Measurements from ENCODE around the gene ITSN1. TPM values are rescaled to one million over a fixed set of nuclear protein-coding genes. Genes with fewer than 3 reads are reported as not detected.

ITSN1 gene
- total and polyA plus RNA-seq, 2 experiments from 2014 or later = 77.9 to 95.7 TPM

DNA sequence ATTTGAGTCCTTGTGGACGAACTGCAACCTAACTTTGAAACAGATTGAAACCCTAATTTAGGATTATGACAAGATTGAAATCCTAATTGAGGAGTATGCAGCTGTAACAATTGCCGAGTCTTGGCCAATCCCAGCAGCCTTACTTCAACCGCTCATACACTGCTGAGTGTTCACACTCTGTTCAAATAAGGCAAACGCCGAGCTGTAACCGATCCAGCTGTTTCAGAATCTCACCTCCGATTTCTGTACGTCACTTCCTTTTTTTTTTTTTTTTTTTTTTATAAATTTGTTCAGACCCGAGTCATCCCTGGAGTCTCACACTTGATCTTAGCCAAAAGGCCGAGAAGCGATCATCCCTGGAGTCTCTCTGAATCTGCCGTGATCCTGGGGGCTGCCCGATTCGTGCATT, 295.6 kb downstream of the ITSN1 start (continued):
- TF ChIP-seq, protein P1, sequence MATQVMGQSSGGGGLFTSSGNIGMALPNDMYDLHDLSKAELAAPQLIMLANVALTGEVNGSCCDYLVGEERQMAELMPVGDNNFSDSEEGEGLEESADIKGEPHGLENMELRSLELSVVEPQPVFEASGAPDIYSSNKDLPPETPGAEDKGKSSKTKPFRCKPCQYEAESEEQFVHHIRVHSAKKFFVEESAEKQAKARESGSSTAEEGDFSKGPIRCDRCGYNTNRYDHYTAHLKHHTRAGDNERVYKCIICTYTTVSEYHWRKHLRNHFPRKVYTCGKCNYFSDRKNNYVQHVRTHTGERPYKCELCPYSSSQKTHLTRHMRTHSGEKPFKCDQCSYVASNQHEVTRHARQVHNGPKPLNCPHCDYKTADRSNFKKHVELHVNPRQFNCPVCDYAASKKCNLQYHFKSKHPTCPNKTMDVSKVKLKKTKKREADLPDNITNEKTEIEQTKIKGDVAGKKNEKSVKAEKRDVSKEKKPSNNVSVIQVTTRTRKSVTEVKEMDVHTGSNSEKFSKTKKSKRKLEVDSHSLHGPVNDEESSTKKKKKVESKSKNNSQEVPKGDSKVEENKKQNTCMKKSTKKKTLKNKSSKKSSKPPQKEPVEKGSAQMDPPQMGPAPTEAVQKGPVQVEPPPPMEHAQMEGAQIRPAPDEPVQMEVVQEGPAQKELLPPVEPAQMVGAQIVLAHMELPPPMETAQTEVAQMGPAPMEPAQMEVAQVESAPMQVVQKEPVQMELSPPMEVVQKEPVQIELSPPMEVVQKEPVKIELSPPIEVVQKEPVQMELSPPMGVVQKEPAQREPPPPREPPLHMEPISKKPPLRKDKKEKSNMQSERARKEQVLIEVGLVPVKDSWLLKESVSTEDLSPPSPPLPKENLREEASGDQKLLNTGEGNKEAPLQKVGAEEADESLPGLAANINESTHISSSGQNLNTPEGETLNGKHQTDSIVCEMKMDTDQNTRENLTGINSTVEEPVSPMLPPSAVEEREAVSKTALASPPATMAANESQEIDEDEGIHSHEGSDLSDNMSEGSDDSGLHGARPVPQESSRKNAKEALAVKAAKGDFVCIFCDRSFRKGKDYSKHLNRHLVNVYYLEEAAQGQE (IDR thresholded peaks at IDR 0.05; ENCODE audit: unreplicated experiment) = no peak
- TF ChIP-seq ZNF331 (CRISPR knock-in tag; IDR thresholded peaks at IDR 0.05; ENCODE audit: low read depth) = no peak
- TF ChIP-seq CREB1 (CRISPR knock-in tag; IDR thresholded peaks at IDR 0.05; ENCODE audit: low read depth) = no peak
- no peak for TF ChIP-seq NANOG (IDR thresholded peaks at IDR 0.05; ENCODE audit: borderline replicate concordance)
- TF ChIP-seq POLR2AphosphoS5 (IDR thresholded peaks at IDR 0.05; ENCODE audit: low read depth) = no peak
- TF ChIP-seq JUNB (IDR thresholded peaks at IDR 0.05; ENCODE audit: unreplicated experiment) = no peak
- TF ChIP-seq EZH2 (IDR thresholded peaks at IDR 0.05; ENCODE audit: low read depth, unreplicated experiment) = no peak
- no peak for TF ChIP-seq STAT1 (IDR thresholded peaks at IDR 0.05; ENCODE audit: unreplicated experiment)
- no peak for TF ChIP-seq EZH2phosphoT487 (IDR thresholded peaks at IDR 0.05; ENCODE audit: unreplicated experiment)
- TF ChIP-seq ZNF114 (CRISPR knock-in tag; IDR thresholded peaks at IDR 0.05) = no peak
- TF ChIP-seq, protein P2, sequence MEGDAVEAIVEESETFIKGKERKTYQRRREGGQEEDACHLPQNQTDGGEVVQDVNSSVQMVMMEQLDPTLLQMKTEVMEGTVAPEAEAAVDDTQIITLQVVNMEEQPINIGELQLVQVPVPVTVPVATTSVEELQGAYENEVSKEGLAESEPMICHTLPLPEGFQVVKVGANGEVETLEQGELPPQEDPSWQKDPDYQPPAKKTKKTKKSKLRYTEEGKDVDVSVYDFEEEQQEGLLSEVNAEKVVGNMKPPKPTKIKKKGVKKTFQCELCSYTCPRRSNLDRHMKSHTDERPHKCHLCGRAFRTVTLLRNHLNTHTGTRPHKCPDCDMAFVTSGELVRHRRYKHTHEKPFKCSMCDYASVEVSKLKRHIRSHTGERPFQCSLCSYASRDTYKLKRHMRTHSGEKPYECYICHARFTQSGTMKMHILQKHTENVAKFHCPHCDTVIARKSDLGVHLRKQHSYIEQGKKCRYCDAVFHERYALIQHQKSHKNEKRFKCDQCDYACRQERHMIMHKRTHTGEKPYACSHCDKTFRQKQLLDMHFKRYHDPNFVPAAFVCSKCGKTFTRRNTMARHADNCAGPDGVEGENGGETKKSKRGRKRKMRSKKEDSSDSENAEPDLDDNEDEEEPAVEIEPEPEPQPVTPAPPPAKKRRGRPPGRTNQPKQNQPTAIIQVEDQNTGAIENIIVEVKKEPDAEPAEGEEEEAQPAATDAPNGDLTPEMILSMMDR (conservative IDR thresholded peaks at IDR 0.05; ENCODE audit: low read depth in 2 of 2) = no peak

DNA sequence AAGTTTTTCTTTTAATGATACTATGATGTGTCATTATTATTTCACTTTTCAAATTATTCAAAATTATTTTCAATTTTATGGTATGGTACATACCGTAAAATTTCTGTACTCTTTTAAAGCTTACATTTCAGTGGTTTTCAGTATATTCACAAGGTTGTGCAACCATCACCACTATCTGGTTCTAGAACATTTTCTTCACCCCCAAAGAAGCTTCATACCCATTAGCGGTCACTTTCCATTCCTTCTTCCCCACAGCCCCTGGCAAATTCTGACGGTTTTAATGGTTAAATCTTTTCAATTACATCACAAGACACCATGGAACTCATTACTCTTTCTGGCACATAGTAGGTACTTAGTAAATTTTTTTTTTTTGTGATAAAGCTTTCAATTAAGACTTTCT, 296.1 kb downstream of the ITSN1 start:
- Mint-ChIP-seq H3K27ac (no peak overlapping the region), H3K27me3 (ENCODE audit: insufficient read depth, low read depth, poor library complexity) (peaks cover 1% of the 10 kb centered on the region), H3K9me3 (no peaks in the 10 kb centered on the region), H3K4me3 (no peak overlapping the region), H3K36me3 (ENCODE audit: low read depth) (peaks cover 3% of the 10 kb centered on the region; the same call in 2 of the 3 replicates), H3K4me1 (peaks cover 10% of the 10 kb centered on the region; the same call in 2 of the 3 replicates)
- no peaks in the 10 kb centered on the region for H3K27me3 ChIP-seq (ENCODE audit: insufficient read depth)
- ATAC-seq = no peak
- H3F3A ChIP-seq (replicated peaks; ENCODE audit: low read depth) = no peaks in the 10 kb centered on the region
- no peaks in the 10 kb centered on the region for H4K20me1 ChIP-seq (replicated peaks; ENCODE audit: insufficient read depth)
- no peak overlapping the region for H3K27ac ChIP-seq (ENCODE audit: low read depth)
- no peak overlapping the region for H2AFZ ChIP-seq
- H3K4me1 ChIP-seq (ENCODE audit: insufficient read depth) = peaks cover 21% of the 10 kb centered on the region
- DNase-seq (ENCODE audit: low spot score) = no peak
- H3K36me3 ChIP-seq (ENCODE audit: insufficient read depth) = no peaks in the 10 kb centered on the region
- peaks cover 17% of the 10 kb centered on the region for H3K79me2 ChIP-seq (replicated peaks; ENCODE audit: insufficient read depth)
- H3K4me3 ChIP-seq = no peak overlapping the region
- H3K9me2 ChIP-seq (ENCODE audit: insufficient read depth) = no peaks in the 10 kb centered on the region
- H3K4me2 ChIP-seq = no peak overlapping the region
- TF ChIP-seq CREB1 (CRISPR knock-in tag; IDR thresholded peaks at IDR 0.05; ENCODE audit: low read depth) (no peak), JUNB (IDR thresholded peaks at IDR 0.05; ENCODE audit: unreplicated experiment) (no peak), NANOG (IDR thresholded peaks at IDR 0.05; ENCODE audit: borderline replicate concordance) (no peak)
- TF ChIP-seq, protein P3, sequence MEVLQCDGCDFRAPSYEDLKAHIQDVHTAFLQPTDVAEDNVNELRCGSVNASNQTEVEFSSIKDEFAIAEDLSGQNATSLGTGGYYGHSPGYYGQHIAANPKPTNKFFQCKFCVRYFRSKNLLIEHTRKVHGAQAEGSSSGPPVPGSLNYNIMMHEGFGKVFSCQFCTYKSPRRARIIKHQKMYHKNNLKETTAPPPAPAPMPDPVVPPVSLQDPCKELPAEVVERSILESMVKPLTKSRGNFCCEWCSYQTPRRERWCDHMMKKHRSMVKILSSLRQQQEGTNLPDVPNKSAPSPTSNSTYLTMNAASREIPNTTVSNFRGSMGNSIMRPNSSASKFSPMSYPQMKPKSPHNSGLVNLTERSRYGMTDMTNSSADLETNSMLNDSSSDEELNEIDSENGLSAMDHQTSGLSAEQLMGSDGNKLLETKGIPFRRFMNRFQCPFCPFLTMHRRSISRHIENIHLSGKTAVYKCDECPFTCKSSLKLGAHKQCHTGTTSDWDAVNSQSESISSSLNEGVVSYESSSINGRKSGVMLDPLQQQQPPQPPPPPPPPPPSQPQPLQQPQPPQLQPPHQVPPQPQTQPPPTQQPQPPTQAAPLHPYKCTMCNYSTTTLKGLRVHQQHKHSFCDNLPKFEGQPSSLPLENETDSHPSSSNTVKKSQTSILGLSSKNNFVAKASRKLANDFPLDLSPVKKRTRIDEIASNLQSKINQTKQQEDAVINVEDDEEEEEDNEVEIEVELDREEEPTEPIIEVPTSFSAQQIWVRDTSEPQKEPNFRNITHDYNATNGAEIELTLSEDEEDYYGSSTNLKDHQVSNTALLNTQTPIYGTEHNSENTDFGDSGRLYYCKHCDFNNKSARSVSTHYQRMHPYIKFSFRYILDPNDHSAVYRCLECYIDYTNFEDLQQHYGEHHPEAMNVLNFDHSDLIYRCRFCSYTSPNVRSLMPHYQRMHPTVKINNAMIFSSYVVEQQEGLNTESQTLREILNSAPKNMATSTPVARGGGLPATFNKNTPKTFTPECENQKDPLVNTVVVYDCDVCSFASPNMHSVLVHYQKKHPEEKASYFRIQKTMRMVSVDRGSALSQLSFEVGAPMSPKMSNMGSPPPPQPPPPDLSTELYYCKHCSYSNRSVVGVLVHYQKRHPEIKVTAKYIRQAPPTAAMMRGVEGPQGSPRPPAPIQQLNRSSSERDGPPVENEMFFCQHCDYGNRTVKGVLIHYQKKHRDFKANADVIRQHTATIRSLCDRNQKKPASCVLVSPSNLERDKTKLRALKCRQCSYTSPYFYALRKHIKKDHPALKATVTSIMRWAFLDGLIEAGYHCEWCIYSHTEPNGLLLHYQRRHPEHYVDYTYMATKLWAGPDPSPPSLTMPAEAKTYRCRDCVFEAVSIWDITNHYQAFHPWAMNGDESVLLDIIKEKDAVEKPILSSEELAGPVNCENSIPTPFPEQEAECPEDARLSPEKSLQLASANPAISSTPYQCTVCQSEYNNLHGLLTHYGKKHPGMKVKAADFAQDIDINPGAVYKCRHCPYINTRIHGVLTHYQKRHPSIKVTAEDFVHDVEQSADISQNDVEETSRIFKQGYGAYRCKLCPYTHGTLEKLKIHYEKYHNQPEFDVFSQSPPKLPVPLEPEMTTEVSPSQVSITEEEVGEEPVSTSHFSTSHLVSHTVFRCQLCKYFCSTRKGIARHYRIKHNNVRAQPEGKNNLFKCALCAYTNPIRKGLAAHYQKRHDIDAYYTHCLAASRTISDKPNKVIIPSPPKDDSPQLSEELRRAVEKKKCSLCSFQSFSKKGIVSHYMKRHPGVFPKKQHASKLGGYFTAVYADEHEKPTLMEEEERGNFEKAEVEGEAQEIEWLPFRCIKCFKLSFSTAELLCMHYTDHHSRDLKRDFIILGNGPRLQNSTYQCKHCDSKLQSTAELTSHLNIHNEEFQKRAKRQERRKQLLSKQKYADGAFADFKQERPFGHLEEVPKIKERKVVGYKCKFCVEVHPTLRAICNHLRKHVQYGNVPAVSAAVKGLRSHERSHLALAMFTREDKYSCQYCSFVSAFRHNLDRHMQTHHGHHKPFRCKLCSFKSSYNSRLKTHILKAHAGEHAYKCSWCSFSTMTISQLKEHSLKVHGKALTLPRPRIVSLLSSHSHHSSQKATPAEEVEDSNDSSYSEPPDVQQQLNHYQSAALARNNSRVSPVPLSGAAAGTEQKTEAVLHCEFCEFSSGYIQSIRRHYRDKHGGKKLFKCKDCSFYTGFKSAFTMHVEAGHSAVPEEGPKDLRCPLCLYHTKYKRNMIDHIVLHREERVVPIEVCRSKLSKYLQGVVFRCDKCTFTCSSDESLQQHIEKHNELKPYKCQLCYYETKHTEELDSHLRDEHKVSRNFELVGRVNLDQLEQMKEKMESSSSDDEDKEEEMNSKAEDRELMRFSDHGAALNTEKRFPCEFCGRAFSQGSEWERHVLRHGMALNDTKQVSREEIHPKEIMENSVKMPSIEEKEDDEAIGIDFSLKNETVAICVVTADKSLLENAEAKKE (CRISPR knock-in tag; IDR thresholded peaks at IDR 0.05) = no peak
- TF ChIP-seq, protein P2 (conservative IDR thresholded peaks at IDR 0.05; ENCODE audit: low read depth in 2 of 2) = no peak
